ENCODE measurements around the gene NUP50. TPM values are rescaled to one million over a fixed set of nuclear protein-coding genes. Genes with fewer than 3 reads are reported as not detected.

NUP50 gene
- total RNA-seq, 1 experiment from 2014 or later, result 134 TPM

- no peaks in the 10 kb centered on the region; the same call in none of the 2 replicates for H3K27me3 Mint-ChIP-seq (ENCODE audit: low read depth)
- no peak overlapping the region for H2BK5ac ChIP-seq (ENCODE audit: insufficient read length, low read length)
- H2BK15ac ChIP-seq (ENCODE audit: low read depth, low read length), result no peak overlapping the region
- H4K8ac ChIP-seq (replicated peaks; ENCODE audit: insufficient read length, low read depth, low read length), result no peak overlapping the region
- no peaks in the 10 kb centered on the region for H3K23me2 ChIP-seq (ENCODE audit: insufficient read length, low read depth, low read length, poor library complexity, severe bottlenecking)
- no peaks in the 10 kb centered on the region for H3K4me1 ChIP-seq (ENCODE audit: insufficient read depth, low read length)
- WGBS (ENCODE audit: extremely low coverage, insufficient read length, low lambda C conversion rate), result no CpG with 5 or more reads among the region's 6 CpGs
- H3K23ac ChIP-seq (ENCODE audit: insufficient read length, low read depth, low read length), result no peak overlapping the region
- H3T11ph ChIP-seq (ENCODE audit: low read length), result no peak overlapping the region
- H3K27me3 ChIP-seq (ENCODE audit: insufficient read depth, low read length), result no peaks in the 10 kb centered on the region
- no peak overlapping the region for H3K14ac ChIP-seq (ENCODE audit: insufficient read depth, low read length)
- no peak overlapping the region for H3K56ac ChIP-seq (ENCODE audit: insufficient read length, low read depth, low read length)
- H4K5ac ChIP-seq (ENCODE audit: insufficient read length, low read depth, low read length), result no peak overlapping the region
- peaks cover 24 to 32% of the 10 kb centered on the region in 2 experiments for H3K4me1 Mint-ChIP-seq
- H3K27ac Mint-ChIP-seq, result no peak overlapping the region
- no peaks in the 10 kb centered on the region for H4K20me1 ChIP-seq (ENCODE audit: control insufficient read depth, insufficient read depth, insufficient read length)
- H2BK20ac ChIP-seq (ENCODE audit: low read depth, low read length, poor library complexity, severe bottlenecking), result no peak overlapping the region
- H4K91ac ChIP-seq (ENCODE audit: insufficient read length, low read depth, low read length), result no peak overlapping the region
- no peak overlapping the region for H2AK5ac ChIP-seq (ENCODE audit: insufficient read length, low read length)
- no peak for TF ChIP-seq CTCF (conservative IDR thresholded peaks at IDR 0.05)
- no peak overlapping the region for H3K4me3 Mint-ChIP-seq
- H3K4ac ChIP-seq (ENCODE audit: low read depth, low read length), result no peak overlapping the region
- H3K36me3 Mint-ChIP-seq (ENCODE audit: insufficient read depth in 1 of 3, low read depth in 3 of 3), result no peaks in the 10 kb centered on the region
- no peaks in the 10 kb centered on the region for H3K79me1 ChIP-seq (ENCODE audit: insufficient read depth, low read depth, low read length, poor library complexity, severe bottlenecking)
- no peak overlapping the region for H3K27ac ChIP-seq (ENCODE audit: insufficient read length, low read depth, low read length)
- H3K18ac ChIP-seq (ENCODE audit: insufficient read length, low read depth, low read length), result no peak overlapping the region
- no peak overlapping the region for H2AFZ ChIP-seq (ENCODE audit: low read length)
- H3K9me3 Mint-ChIP-seq, result no peaks in the 10 kb centered on the region
- H3K9ac ChIP-seq (ENCODE audit: extremely low read depth, insufficient read length, low read length), result no peak overlapping the region
- H3K79me2 ChIP-seq (ENCODE audit: insufficient read depth, low read length), result no peaks in the 10 kb centered on the region; the same call in 1 of the 2 replicates
- no peak for DNase-seq
- H2BK12ac ChIP-seq (ENCODE audit: insufficient read length, low read depth, low read length), result no peak overlapping the region
- no peaks in the 10 kb centered on the region for H3K9me3 ChIP-seq (ENCODE audit: control insufficient read depth, low read depth, low read length)
- H3K4me2 ChIP-seq (ENCODE audit: insufficient read depth, insufficient read length, low read length), result no peak overlapping the region
- H2BK120ac ChIP-seq (ENCODE audit: low read depth, low read length, poor library complexity, severe bottlenecking), result no peak overlapping the region
These were observed 53.6 kb downstream of the NUP50 start for GRCh38 chr22:45217345-45217744.
